ENCODE data around the gene CALD1. TPM values are rescaled to one million over a fixed set of nuclear protein-coding genes. Genes with fewer than 3 reads are reported as not detected.
A peak's percentile ranks its signal among the peaks of the same experiment; 100 is the strongest.

CALD1 gene
- total RNA-seq, 6 donors from 2014 or later, result 98.6 to 156 (median 124) TPM

DNA sequence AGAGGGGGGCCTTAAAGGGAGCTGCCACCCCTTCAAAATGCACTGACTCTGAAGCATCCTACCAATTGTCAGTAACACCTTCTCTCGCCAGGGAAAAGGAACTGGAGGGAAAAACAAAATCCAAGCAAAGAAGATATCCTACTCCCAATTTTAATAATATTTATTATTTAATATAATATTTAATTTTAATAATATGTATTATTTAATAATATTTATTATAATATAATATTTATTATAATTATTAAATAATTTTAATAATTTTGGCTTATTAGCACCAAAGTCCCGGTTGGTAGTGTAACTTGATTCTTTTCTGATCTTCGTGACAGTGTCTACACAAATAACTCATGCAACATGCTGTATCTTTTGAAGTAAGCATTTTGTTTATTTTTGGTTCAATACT, 148.3 kb downstream of the CALD1 start:
- 93 to 95% methylated on average over 3 of the region's 3 CpGs for WGBS, 2 donors
- no peak for DNase-seq
- no peak for TF ChIP-seq EP300 (IDR thresholded peaks at IDR 0.05)
- TF ChIP-seq POLR2AphosphoS5 (IDR thresholded peaks at IDR 0.05), result no peak
- ATAC-seq (ENCODE audit: low FRiP score in 2 of 2), result no peak
- H3K27ac ChIP-seq, result no peak overlapping the region
- no peaks in the 10 kb centered on the region for H3K9me3 ChIP-seq
- no peaks in the 10 kb centered on the region for H3K27me3 ChIP-seq
- H3K4me3 ChIP-seq, result no peak overlapping the region
- peaks cover 0 to 13% (median 3%) of the 10 kb centered on the region in 4 donors for H3K4me1 ChIP-seq
- H3K36me3 ChIP-seq, result peaks cover 0 to 4% (median 0%) of the 10 kb centered on the region in 4 donors

DNA sequence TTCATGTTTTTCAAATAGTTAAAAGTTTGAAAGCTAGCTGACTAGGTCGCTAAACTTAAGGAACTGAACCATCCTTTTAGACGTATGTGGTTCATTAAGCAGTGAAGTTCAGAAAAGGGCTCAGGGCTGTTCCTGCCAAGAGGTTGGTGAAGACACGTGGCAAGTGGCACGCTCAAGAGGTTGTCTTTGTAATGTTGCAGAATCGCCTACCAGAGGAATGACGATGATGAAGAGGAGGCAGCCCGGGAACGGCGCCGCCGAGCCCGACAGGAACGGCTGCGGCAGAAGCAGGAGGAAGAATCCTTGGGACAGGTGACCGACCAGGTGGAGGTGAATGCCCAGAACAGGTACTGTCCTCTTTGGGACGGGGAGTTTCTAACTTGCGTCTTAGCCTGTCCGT, 149.1 kb downstream of the CALD1 start:
- peak in 1 of 2 donors; percentile 62 for DNase-seq
- no peak overlapping the region for H3K4me3 ChIP-seq
- no peak for ATAC-seq (ENCODE audit: low FRiP score in 2 of 2)

DNA sequence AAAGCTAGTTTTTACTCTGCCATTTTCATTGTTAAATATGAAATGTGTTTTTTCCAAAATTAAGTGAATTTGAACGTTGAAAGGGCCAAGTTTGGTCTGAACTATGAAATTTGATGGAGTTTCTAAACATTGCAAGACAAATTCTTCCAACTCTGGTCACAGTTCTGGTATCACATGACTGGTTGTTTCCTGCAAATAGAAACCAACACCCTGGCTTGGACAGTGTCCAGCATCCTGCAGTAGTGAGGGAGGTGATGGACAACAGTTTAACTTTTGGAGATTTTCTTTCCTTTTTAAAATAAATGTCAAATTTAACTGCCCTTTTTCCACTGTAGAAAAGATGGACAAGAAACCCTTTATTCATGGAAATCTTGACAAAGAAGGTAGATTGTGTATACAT, 152.1 kb downstream of the CALD1 start:
- WGBS, 2 donors, result 41 to 61% methylated on average over 1 of the region's 1 CpG

More for the DNA sequence above, 149.1 kb downstream of the CALD1 start:
- WGBS, 2 donors, result 92 to 95% methylated on average over 18 of the region's 18 CpGs
- no peaks in the 10 kb centered on the region for H3K9me3 ChIP-seq
- peaks cover 0 to 13% (median 0%) of the 10 kb centered on the region in 4 donors for H3K36me3 ChIP-seq
- no peak overlapping the region for H3K27ac ChIP-seq
- TF ChIP-seq, protein P1, sequence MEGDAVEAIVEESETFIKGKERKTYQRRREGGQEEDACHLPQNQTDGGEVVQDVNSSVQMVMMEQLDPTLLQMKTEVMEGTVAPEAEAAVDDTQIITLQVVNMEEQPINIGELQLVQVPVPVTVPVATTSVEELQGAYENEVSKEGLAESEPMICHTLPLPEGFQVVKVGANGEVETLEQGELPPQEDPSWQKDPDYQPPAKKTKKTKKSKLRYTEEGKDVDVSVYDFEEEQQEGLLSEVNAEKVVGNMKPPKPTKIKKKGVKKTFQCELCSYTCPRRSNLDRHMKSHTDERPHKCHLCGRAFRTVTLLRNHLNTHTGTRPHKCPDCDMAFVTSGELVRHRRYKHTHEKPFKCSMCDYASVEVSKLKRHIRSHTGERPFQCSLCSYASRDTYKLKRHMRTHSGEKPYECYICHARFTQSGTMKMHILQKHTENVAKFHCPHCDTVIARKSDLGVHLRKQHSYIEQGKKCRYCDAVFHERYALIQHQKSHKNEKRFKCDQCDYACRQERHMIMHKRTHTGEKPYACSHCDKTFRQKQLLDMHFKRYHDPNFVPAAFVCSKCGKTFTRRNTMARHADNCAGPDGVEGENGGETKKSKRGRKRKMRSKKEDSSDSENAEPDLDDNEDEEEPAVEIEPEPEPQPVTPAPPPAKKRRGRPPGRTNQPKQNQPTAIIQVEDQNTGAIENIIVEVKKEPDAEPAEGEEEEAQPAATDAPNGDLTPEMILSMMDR (IDR thresholded peaks at IDR 0.05), result no peak
- TF ChIP-seq POLR2AphosphoS5 (IDR thresholded peaks at IDR 0.05) (no peak), EP300 (IDR thresholded peaks at IDR 0.05) (no peak), POLR2A (IDR thresholded peaks at IDR 0.05) (no peak)
- peaks cover 0 to 13% (median 4%) of the 10 kb centered on the region in 4 donors for H3K4me1 ChIP-seq
- no peaks in the 10 kb centered on the region for H3K27me3 ChIP-seq

DNA sequence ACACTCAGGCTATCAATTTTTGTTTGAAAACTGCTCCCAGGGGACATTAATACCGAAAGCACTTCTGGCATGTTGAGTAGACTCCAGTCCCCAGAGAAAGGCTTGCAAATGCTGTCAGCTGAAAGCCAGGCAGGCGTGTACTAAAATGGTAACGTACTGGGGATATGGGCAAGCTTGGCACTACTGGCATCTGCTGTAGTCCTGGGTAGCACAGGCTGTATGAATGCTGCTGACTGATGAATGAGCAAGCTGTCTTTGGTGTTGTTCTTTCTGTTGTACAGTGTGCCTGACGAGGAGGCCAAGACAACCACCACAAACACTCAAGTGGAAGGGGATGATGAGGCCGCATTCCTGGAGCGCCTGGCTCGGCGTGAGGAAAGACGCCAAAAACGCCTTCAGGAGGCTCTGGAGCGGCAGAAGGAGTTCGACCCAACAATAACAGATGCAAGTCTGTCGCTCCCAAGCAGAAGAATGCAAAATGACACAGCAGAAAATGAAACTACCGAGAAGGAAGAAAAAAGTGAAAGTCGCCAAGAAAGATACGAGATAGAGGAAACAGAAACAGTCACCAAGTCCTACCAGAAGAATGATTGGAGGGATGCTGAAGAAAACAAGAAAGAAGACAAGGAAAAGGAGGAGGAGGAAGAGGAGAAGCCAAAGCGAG, 153.4 kb downstream of the CALD1 start:
- H3K27ac ChIP-seq, result no peak overlapping the region
- 73 to 75% methylated on average over 17 of the region's 17 CpGs for WGBS, 2 donors
- peaks cover 0 to 41% (median 0%) of the 10 kb centered on the region in 4 donors for H3K36me3 ChIP-seq
- no peaks in the 10 kb centered on the region for H3K27me3 ChIP-seq
- H3K9me3 ChIP-seq, result no peaks in the 10 kb centered on the region
- H3K4me3 ChIP-seq, result no peak overlapping the region
- DNase-seq (peak in 1 of 2 donors; percentile 17), ATAC-seq (ENCODE audit: low FRiP score in 2 of 2) (peak in 1 of 2 donors; percentile 60)
- peaks cover 0 to 13% (median 4%) of the 10 kb centered on the region in 4 donors for H3K4me1 ChIP-seq
- TF ChIP-seq POLR2A (IDR thresholded peaks at IDR 0.05) (no peak), EP300 (IDR thresholded peaks at IDR 0.05) (no peak), POLR2AphosphoS5 (IDR thresholded peaks at IDR 0.05) (no peak)
- TF ChIP-seq, protein P1 (IDR thresholded peaks at IDR 0.05), result no peak

More for the DNA sequence above, 152.1 kb downstream of the CALD1 start:
- ATAC-seq (ENCODE audit: low FRiP score in 2 of 2) (no peak), DNase-seq (no peak)
- Histone ChIP-seq H3K27ac (no peak overlapping the region), H3K27me3 (no peaks in the 10 kb centered on the region), H3K36me3 (peaks cover 0 to 41% (median 0%) of the 10 kb centered on the region in 4 donors), H3K9me3 (no peaks in the 10 kb centered on the region), H3K4me3 (no peak overlapping the region), H3K4me1 (peaks cover 0 to 13% (median 4%) of the 10 kb centered on the region in 4 donors)
- TF ChIP-seq EP300 (IDR thresholded peaks at IDR 0.05), result no peak
- TF ChIP-seq POLR2A (IDR thresholded peaks at IDR 0.05), result no peak
- no peak for TF ChIP-seq POLR2AphosphoS5 (IDR thresholded peaks at IDR 0.05)
- TF ChIP-seq, protein P1 (IDR thresholded peaks at IDR 0.05), result no peak

DNA sequence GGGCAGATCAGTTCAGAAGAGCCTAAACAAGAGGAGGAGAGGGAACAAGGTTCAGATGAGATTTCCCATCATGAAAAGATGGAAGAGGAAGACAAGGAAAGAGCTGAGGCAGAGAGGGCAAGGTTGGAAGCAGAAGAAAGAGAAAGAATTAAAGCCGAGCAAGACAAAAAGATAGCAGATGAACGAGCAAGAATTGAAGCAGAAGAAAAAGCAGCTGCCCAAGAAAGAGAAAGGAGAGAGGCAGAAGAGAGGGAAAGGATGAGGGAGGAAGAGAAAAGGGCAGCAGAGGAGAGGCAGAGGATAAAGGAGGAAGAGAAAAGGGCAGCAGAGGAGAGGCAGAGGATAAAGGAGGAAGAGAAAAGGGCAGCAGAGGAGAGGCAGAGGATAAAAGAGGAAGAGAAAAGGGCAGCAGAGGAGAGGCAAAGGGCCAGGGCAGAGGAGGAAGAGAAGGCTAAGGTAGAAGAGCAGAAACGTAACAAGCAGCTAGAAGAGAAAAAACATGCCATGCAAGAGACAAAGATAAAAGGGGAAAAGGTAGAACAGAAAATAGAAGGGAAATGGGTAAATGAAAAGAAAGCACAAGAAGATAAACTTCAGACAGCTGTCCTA, 154.1 kb downstream of the CALD1 start:
- TF ChIP-seq, protein P1 (IDR thresholded peaks at IDR 0.05), result no peak
- no peak for TF ChIP-seq POLR2AphosphoS5 (IDR thresholded peaks at IDR 0.05)
- no peak for TF ChIP-seq EP300 (IDR thresholded peaks at IDR 0.05)
- TF ChIP-seq POLR2A (IDR thresholded peaks at IDR 0.05), result no peak
- H3K36me3 ChIP-seq, result peaks cover 0 to 41% (median 0%) of the 10 kb centered on the region in 4 donors
- no peaks in the 10 kb centered on the region for H3K27me3 ChIP-seq
- H3K4me3 ChIP-seq, result no peak overlapping the region
- 90 to 93% methylated on average over 3 of the region's 3 CpGs for WGBS, 2 donors
- peaks cover 0 to 13% (median 4%) of the 10 kb centered on the region in 4 donors for H3K4me1 ChIP-seq
- H3K27ac ChIP-seq, result no peak overlapping the region
- H3K9me3 ChIP-seq, result no peaks in the 10 kb centered on the region
- ATAC-seq (ENCODE audit: low FRiP score in 2 of 2), result no peak
- DNase-seq, result no peak

All from upper lobe of left lung (tissue), 6 donors.